HG03469 (cell line): ENCODE data around the gene CTNND1.

Experiments used
- ATAC-seq: cut with Tn5 transposase; IDR thresholded peaks from one replicate; pipeline ENCODE4 v1.9.1; 2021; ENCODE audit warnings: mild to moderate bottlenecking, moderate library complexity, moderate number of reproducible peaks; ENCODE audit not compliant: unreplicated experiment

The CTNND1 gene

GRCh38 chr11:57763568-57763967 is 2.0 kb downstream of the CTNND1 start:
- ATAC-seq: no peak

- no peak for ATAC-seq
Observed at GRCh38 chr11:57764021-57764420, 2.4 kb downstream of the CTNND1 start.

- no peak for ATAC-seq
Observed at GRCh38 chr11:57764566-57764965, 3.0 kb downstream of the CTNND1 start.

- no peak for ATAC-seq
Observed at GRCh38 chr11:57764972-57765371, 3.4 kb downstream of the CTNND1 start.

GRCh38 chr11:57770793-57771192 is 9.2 kb downstream of the CTNND1 start:
- no peak for ATAC-seq

GRCh38 chr11:57771365-57771764 is 9.8 kb downstream of the CTNND1 start:
- no peak for ATAC-seq

GRCh38 chr11:57772562-57772961 is 11.0 kb downstream of the CTNND1 start:
- no peak for ATAC-seq

GRCh38 chr11:57773026-57773598 is 11.5 kb downstream of the CTNND1 start:
- no peak for ATAC-seq

- ATAC-seq: no peak
Observed at GRCh38 chr11:57775491-57775890, 13.9 kb downstream of the CTNND1 start.

- ATAC-seq: no peak
Observed at GRCh38 chr11:57776031-57776521, 14.5 kb downstream of the CTNND1 start.

GRCh38 chr11:57776577-57777210 is 15.1 kb downstream of the CTNND1 start:
- no peak for ATAC-seq

GRCh38 chr11:57777969-57778317 is 16.3 kb downstream of the CTNND1 start:
- no peak for ATAC-seq

- ATAC-seq: no peak
Observed at GRCh38 chr11:57778318-57779037, 16.9 kb downstream of the CTNND1 start.

GRCh38 chr11:57779276-57779675 is 17.7 kb downstream of the CTNND1 start:
- ATAC-seq: no peak

GRCh38 chr11:57781529-57781943 is 19.9 kb downstream of the CTNND1 start:
- ATAC-seq: no peak

- peak; percentile 56 for ATAC-seq
Observed at GRCh38 chr11:57785072-57785471, 23.5 kb downstream of the CTNND1 start.

- ATAC-seq: no peak
Observed at GRCh38 chr11:57786436-57786835, 24.8 kb downstream of the CTNND1 start.

GRCh38 chr11:57787006-57787604 is 25.5 kb downstream of the CTNND1 start:
- ATAC-seq: no peak

- peak; percentile 35 for ATAC-seq
Observed at GRCh38 chr11:57787920-57788702, 26.5 kb downstream of the CTNND1 start.

GRCh38 chr11:57788703-57789088 is 27.1 kb downstream of the CTNND1 start:
- ATAC-seq: no peak
